PC-3 (cell line): Measurements from ENCODE around the gene SCYGR8. TPM values are rescaled to one million over a fixed set of nuclear protein-coding genes. Genes with fewer than 3 reads are reported as not detected.

Source experiments
- ATAC-seq: fragments of 200-7000 bp; cut with Tn5 transposase; 2 replicates; pipeline ENCODE4 v1.9.1; 2020; ENCODE audit warnings: mild to moderate bottlenecking, moderate library complexity
- BruUV-seq: library from RNA; stranded (reverse); fragments of 400-500 nt; replicated peaks from 2 replicates; lab custom pipeline; 2021; lab: Mats Ljungman, UMichigan
- CTCF ChIA-PET: fragments of 300-600 bp; sonication (Branson Sonifier 250); formaldehyde crosslinking; loops from one replicate; lab custom pipeline; 2022; ENCODE audit warnings: antibody characterized with exemption; lab: Charles Lee
- POLR2A ChIA-PET: fragments of 300-600 bp; sonication (Branson Sonifier 250); formaldehyde crosslinking; loops from one replicate; lab custom pipeline; 2022; ENCODE audit warnings: antibody characterized with exemption; ENCODE audit not compliant: unreplicated experiment; lab: Charles Lee
- DNase-seq: peaks from one replicate; pipeline ENCODE4 v3.0.0-alpha.2; 2015
- H2AFZ ChIP-seq: fragments of 300-600 bp; sonication (generic); 2 replicates; pipeline ENCODE4 v1.6.0; 2016; ENCODE audit warnings: antibody characterized with exemption, low read length
- H3F3A ChIP-seq: fragments of 300-600 bp; sonication (generic); one replicate; pipeline ENCODE4 v1.6.0; 2017; ENCODE audit warnings: antibody characterized with exemption, low read length, control low read depth, mild to moderate bottlenecking; ENCODE audit not compliant: unreplicated experiment
- H3K27ac ChIP-seq: fragments of 300-600 bp; sonication (generic); 2 replicates; pipeline ENCODE4 v1.5.1; 2016; ENCODE audit warnings: mild to moderate bottlenecking, low read length
- H3K27me3 ChIP-seq: fragments of 300-600 bp; sonication (generic); 2 replicates; pipeline ENCODE4 v1.6.1; 2016; ENCODE audit warnings: low read length, mixed read lengths
- H3K36me3 ChIP-seq: fragments of 300-600 bp; sonication (generic); 2 replicates; pipeline ENCODE4 v1.6.1; 2016; ENCODE audit warnings: low read depth, mixed run types, low read length, mixed read lengths
- H3K4me1 ChIP-seq: fragments of 300-600 bp; sonication (generic); 2 replicates; pipeline ENCODE4 v1.5.1; 2016; ENCODE audit warnings: low read length; ENCODE audit not compliant: insufficient read depth
- H3K4me2 ChIP-seq: fragments of 300-600 bp; sonication (generic); 2 replicates; pipeline ENCODE4 v1.6.0; 2016; ENCODE audit warnings: low read length
- H3K4me3 ChIP-seq: fragments of 300-600 bp; sonication (generic); 2 replicates; pipeline ENCODE4 v1.5.1; 2016; ENCODE audit warnings: mild to moderate bottlenecking, low read length, mixed read lengths
- H3K79me2 ChIP-seq: fragments of 300-600 bp; sonication (generic); 2 replicates; pipeline ENCODE4 v1.6.1; 2017; ENCODE audit warnings: low read length, mixed read lengths
- H3K9ac ChIP-seq: fragments of 300-600 bp; sonication (generic); 2 replicates; pipeline ENCODE4 v1.6.0; 2016; ENCODE audit warnings: mild to moderate bottlenecking, low read length
- H3K9me2 ChIP-seq: fragments of 300-600 bp; sonication (generic); replicated peaks from 2 replicates; pipeline ENCODE4 v1.6.1; 2016; ENCODE audit warnings: mixed run types, low read length, mixed read lengths
- H3K9me3 ChIP-seq: fragments of 300-600 bp; sonication (generic); 2 replicates; pipeline ENCODE4 v1.6.1; 2016; ENCODE audit warnings: low read length, mixed read lengths
- H4K20me1 ChIP-seq: fragments of 300-600 bp; sonication (generic); 2 replicates; pipeline ENCODE4 v1.6.1; 2016; ENCODE audit warnings: low read length, mixed read lengths
- EZH2 ChIP-seq: fragments of 300-600 bp; sonication (generic); IDR thresholded peaks from one replicate; pipeline ENCODE4 v1.6.1; 2017; ENCODE audit warnings: antibody characterized with exemption, mild to moderate bottlenecking, low read length; ENCODE audit not compliant: unreplicated experiment
- EZH2phosphoT487 ChIP-seq: fragments of 300-600 bp; sonication (generic); IDR thresholded peaks from 2 replicates; pipeline ENCODE4 v1.6.1; 2018; ENCODE audit warnings: mild to moderate bottlenecking, antibody characterized with exemption, low read length, borderline replicate concordance
- intact Hi-C: fragments of 100-400 bp; cut with micrococcal nuclease; formaldehyde crosslinking; loops from 2 replicates; pipeline ENCODE4 v1.9.0; 2023
- total RNA-seq: library from RNA; depleted of rRNA; stranded (reverse); fragments of >200 nt; gene quantifications from 2 replicates; pipeline ENCODE4 v1.2.3, GENCODE V29; 2014
- TF ChIP-seq, protein P1 (sequence below): fragments of 300-600 bp; sonication (generic); conservative IDR thresholded peaks from 2 replicates; pipeline ENCODE4 v1.5.1; 2017; ENCODE audit warnings: antibody characterized with exemption, low read depth, mild to moderate bottlenecking, low read length

The SCYGR8 gene
- total RNA-seq, 1 experiment from 2014 or later, result not detected

DNA sequence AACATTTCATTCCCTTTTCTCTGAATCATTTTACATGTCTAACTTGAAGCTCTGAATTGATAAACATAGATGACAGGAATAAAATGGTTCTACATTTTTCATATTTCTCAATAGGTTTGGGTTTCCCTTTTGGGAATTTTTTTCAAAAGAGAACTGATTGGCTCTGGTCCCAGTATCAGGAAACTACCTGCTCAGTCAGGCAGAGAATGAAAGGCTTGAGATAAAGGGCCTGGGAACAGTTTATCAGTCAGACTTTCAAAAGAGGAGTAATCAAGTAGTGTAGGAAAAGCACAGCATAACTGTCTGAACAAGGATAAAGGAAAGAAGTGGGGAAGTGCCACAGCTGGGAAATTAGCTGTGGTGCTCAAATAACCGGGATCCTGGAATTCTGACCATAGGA, 39.6 kb downstream of the SCYGR8 start:
- Histone ChIP-seq H3F3A (no peaks in the 10 kb centered on the region), H3K36me3 (no peaks in the 10 kb centered on the region), H3K9ac (no peak overlapping the region), H2AFZ (no peak overlapping the region), H3K9me3 (no peaks in the 10 kb centered on the region), H4K20me1 (no peaks in the 10 kb centered on the region), H3K4me3 (no peak overlapping the region), H3K4me1 (no peaks in the 10 kb centered on the region), H3K9me2 (no peaks in the 10 kb centered on the region), H3K27me3 (no peaks in the 10 kb centered on the region), H3K79me2 (no peaks in the 10 kb centered on the region), H3K27ac (no peak overlapping the region), H3K4me2 (no peak overlapping the region)
- no TSS peak for BruUV-seq
- CTCF ChIA-PET, result no interaction called here
- intact Hi-C loops, result no loop called here
- TF ChIP-seq EZH2phosphoT487 (no peak), EZH2 (no peak)
- TF ChIP-seq, protein P1, sequence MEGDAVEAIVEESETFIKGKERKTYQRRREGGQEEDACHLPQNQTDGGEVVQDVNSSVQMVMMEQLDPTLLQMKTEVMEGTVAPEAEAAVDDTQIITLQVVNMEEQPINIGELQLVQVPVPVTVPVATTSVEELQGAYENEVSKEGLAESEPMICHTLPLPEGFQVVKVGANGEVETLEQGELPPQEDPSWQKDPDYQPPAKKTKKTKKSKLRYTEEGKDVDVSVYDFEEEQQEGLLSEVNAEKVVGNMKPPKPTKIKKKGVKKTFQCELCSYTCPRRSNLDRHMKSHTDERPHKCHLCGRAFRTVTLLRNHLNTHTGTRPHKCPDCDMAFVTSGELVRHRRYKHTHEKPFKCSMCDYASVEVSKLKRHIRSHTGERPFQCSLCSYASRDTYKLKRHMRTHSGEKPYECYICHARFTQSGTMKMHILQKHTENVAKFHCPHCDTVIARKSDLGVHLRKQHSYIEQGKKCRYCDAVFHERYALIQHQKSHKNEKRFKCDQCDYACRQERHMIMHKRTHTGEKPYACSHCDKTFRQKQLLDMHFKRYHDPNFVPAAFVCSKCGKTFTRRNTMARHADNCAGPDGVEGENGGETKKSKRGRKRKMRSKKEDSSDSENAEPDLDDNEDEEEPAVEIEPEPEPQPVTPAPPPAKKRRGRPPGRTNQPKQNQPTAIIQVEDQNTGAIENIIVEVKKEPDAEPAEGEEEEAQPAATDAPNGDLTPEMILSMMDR, result no peak
- DNase-seq (no peak), ATAC-seq (no peak)
- POLR2A ChIA-PET, result no interaction called here

DNA sequence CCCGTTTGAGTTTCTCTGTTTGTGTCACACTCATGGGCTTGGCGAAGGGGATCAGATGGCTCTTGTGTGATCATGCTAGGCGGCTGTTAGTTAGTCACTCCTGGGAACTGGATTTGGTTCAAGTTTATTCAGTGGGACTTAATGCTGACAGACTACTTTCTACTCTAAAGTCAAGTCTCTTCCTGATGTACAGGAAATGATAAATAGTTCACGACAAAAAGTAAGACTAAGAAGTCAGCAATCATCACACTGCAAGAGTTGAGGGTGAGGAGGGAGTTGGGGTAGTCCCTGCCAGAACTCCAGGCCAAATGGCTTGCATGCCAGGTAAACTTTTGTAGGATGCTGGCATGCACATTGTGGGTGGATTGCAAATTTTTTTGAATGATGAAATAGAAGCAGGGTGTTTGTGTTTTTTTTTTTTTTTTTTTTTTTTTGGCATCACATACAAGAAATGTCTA, 42.9 kb downstream of the SCYGR8 start:
- H3K27me3 ChIP-seq, result no peaks in the 10 kb centered on the region
- DNase-seq, result peak; percentile 58

DNA sequence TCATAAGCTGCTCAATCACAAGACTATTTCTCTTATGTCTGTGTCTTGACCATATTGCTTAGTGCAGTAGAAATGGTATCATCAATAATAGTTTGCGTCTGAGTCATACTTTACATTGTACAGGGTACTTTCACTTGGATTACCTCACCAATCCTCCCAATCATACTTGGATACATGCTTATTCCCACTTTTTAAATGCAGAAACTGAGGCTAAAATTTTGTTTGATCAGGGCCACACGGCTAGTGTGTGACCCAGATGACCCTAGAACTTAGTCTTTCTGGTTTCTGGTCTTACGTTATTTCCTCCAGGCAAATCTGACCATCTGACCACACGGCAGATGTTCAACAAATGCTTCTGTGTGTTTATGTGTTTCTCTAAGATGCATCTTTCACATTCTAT, 44.1 kb downstream of the SCYGR8 start:
- no peaks in the 10 kb centered on the region for H3K9me2 ChIP-seq
- H2AFZ ChIP-seq, result no peak overlapping the region
- intact Hi-C loops, result no loop called here
- no peak overlapping the region for H3K4me2 ChIP-seq
- POLR2A ChIA-PET, result no interaction called here
- H3K36me3 ChIP-seq, result no peaks in the 10 kb centered on the region
- ATAC-seq (no peak), DNase-seq (peak; percentile 14)
- no peaks in the 10 kb centered on the region for H3K79me2 ChIP-seq
- no peak overlapping the region for H3K27ac ChIP-seq
- BruUV-seq, result no TSS peak
- no peaks in the 10 kb centered on the region for H3K9me3 ChIP-seq
- H3K27me3 ChIP-seq, result no peaks in the 10 kb centered on the region
- no peak for TF ChIP-seq EZH2
- TF ChIP-seq, protein P1, result no peak
- H3K4me3 ChIP-seq, result no peak overlapping the region
- H3K9ac ChIP-seq, result no peak overlapping the region
- no peaks in the 10 kb centered on the region for H4K20me1 ChIP-seq
- CTCF ChIA-PET, result no interaction called here
- H3K4me1 ChIP-seq, result no peaks in the 10 kb centered on the region
- H3F3A ChIP-seq, result no peaks in the 10 kb centered on the region

More for the DNA sequence above, 42.9 kb downstream of the SCYGR8 start:
- no peak overlapping the region for H3K27ac ChIP-seq
- H3K4me3 ChIP-seq, result no peak overlapping the region
- ChIA-PET CTCF (no interaction called here), POLR2A (no interaction called here)
- H3K79me2 ChIP-seq, result no peaks in the 10 kb centered on the region
- no peak; the same call in 1 of the 2 replicates for ATAC-seq
- TF ChIP-seq EZH2phosphoT487 (no peak), EZH2 (no peak)
- TF ChIP-seq, protein P1, result no peak
- no peak overlapping the region for H3K4me2 ChIP-seq
- H3K9me3 ChIP-seq, result no peaks in the 10 kb centered on the region
- H4K20me1 ChIP-seq, result no peaks in the 10 kb centered on the region
- H3K9ac ChIP-seq, result no peak overlapping the region
- no peaks in the 10 kb centered on the region for H3F3A ChIP-seq
- no TSS peak for BruUV-seq
- no peaks in the 10 kb centered on the region for H3K36me3 ChIP-seq
- peak overlapping the region; percentile 14; the same call in 1 of the 2 replicates for H2AFZ ChIP-seq
- intact Hi-C loops, result no loop called here
- no peaks in the 10 kb centered on the region for H3K4me1 ChIP-seq
- H3K9me2 ChIP-seq, result no peaks in the 10 kb centered on the region
